Renal cortex interstitium (tissue), 11 donors: ENCODE data around the gene OSBP2. TPM values are rescaled to one million over a fixed set of nuclear protein-coding genes. Genes with fewer than 3 reads are reported as not detected.

Experiments used
- DNase-seq, 11 donors: peaks; one replicate each; pipeline ENCODE4 v3.0.0-alpha.2; 2013; ENCODE audit warnings: low read depth in 9 of 11, low spot score in 4 of 11; ENCODE audit errors: extremely low read depth in 1 of 11
- polyA plus RNA-seq, 3 donors: library from polyadenylated mRNA; unstranded; fragments of 120-200 nt; gene quantifications; one replicate each; pipeline ENCODE4 v1.2.1, GENCODE V29; 2013; ENCODE audit not compliant: insufficient read length in 3 of 3

OSBP2 gene
- polyA plus RNA-seq, 3 donors: 5.5 to 7.4 (median 5.6) TPM

DNA sequence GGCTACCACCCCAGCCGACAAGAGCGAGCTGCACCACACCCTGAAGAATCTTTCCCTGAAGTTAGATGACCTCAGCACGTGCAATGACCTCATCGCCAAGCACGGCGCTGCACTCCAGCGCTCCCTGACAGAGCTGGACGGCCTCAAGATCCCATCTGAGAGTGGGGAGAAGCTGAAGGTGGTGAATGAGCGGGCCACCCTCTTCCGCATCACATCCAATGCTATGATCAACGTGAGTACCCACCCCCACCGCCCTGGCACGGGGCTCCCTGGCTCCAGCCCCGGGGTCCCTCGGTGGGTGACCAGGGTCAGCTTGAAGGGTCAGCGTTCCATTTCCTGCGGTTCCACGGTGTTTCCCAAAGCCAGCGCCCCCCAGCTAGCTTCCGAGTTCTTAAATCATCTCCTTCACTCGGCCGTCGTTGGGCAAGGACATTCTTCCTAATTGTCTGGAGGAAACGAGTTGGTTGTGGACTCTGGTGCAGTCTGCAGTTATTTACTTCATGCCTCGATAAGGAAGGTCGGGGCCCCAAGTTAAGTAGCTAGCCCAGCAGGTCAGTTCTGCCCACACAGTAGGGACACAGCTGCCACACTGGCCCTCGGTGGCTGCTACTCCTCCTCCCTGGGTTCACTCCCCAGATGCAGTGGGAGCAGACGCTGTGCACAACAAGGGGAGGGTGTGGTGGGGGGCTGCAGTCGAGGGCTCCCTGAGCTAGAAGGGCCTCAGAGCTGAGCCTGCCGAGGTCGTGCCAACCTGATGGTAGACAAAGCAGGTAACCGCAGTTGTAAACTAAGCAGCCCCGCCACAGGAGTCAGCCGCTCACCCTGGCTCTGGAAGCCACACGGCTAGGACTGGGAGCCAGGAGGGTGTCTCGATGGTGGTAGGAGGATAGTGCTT, 176.0 kb downstream of the OSBP2 start:
- no peak for DNase-seq

- no peak for DNase-seq
These were observed 177.0 kb downstream of the OSBP2 start for GRCh38 chr22:30871391-30872284.

GRCh38 chr22:30872285-30873041, 177.8 kb downstream of the OSBP2 start:
- DNase-seq: peak in 1 of 11 donors; percentile 23

DNA sequence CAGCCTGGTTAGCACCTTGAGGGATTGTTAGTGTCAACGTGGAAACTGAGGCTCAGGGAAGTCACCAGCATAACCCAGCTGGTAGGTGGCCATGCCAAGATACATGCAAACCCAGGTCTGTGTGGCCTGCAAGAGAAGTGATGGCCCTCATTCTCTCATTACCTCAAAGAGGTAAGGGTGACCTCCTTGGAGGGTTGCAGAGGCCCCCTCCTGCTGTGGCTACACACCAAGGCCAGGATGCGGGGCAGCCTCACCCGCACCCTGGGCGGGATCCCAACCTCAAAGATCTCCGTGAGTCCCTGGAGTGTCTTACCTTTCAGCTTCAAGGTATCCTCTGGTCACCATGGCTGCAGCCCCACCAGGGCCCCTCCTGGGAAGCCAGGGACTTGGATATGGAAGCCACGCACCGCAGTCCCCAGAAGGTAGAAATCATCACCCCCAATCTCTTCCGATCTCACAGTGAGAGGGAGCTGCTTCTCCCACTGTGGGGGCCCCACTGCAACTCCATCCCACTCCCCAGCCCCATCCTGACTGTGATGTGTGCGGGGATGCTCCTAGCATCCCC, 178.5 kb downstream of the OSBP2 start:
- DNase-seq: no peak

DNA sequence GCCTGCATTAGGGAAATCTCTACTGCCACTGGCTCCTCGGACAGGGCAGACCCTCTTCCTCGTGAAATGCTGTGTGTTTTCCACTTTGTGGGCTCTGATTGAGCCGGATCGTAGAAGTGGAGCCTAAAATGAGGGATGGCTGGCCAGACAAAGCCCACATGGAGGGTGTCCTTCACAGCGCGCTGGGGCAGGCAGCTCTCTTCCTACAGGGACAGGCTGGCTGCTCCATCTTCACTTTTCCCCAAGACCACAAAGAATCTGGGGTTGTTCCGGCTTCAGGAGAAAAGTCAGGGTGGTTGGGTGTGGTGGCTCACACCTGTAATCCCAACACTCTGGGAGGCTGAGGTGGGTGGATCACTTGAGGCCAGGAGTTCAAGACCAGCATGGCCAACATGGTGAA, 179.0 kb downstream of the OSBP2 start:
- no peak for DNase-seq

- DNase-seq: no peak
These were observed 180.0 kb downstream of the OSBP2 start for GRCh38 chr22:30874431-30875370.

DNA sequence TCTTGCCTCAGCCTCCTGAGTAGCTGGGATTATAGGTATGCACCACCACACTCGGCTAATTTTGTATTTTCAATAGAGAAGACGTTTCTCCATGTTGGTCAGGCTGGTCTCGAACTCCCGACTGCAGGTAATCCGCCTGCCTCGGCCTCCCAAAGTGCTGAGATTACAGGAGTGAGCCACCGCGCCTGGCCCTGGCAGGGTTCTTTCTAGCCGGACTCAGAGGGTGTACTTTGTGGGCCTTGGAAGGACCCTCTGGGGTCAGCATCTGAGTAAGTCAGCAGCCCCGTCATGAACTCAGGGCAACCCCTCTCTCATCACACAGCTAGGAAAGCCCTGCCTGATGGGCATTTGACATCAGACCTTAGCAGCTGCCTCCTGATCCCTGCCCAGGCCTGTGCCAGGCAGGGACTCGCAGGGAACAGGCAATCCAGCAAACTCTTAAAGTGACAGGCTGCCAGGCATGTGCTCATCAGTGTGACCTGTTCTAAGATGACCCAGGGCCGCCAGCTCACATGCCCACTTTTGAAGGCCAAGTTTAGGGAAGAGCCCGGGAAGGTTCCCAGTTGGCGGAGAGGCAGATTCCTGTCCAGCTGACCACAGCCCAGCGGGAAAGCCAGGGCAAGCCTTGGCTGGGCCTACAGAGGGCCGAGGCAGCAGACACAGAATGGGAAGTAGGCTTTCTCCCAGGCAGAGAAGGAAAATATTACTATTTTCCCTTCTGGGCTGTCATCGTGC, 181.0 kb downstream of the OSBP2 start:
- DNase-seq: no peak

GRCh38 chr22:30876221-30876751, 181.6 kb downstream of the OSBP2 start:
- no peak for DNase-seq

GRCh38 chr22:30876915-30877553, 182.4 kb downstream of the OSBP2 start:
- DNase-seq: peak in 1 of 11 donors; percentile 23

DNA sequence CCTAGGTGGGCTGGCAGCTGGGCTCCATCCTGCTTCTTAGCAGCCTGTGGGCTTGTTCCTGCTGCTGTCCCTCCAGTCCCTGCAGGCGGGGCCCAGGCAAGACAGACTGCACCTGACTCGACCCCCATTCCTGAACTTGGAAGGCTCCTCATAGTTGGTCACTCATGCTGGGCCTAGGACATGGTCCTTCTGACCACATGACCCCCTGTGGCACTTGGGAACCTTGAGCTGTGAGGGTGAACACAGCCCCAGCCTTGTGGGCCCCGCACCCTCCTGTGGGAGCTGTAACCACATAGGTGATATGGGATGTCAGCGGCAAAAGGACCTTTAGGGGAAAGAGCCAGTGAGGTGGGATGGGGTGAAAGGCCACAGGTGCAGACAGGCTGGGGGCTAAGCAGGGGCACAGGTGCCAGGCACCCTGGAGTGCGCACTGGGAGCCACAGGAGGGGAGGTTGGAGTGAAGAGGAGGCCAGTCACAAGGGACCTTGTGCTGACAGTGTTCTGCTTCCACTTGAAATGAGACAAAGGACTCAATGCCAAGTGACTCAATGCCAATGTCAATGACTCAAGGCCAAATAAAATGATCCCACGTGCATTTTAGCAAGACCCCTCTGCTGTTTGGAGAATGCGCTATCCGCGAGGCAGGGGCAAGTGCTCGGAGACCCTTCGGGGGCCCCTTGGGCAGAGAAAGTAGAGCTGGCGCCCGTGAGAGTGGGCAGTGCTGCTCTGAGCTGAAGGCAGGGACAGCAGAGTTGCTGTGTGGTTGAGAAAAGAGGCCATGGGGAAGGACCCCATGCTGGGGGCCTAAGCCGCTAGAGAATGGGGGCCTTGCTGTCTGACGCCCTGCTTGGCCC, 183.2 kb downstream of the OSBP2 start:
- DNase-seq: no peak

DNA sequence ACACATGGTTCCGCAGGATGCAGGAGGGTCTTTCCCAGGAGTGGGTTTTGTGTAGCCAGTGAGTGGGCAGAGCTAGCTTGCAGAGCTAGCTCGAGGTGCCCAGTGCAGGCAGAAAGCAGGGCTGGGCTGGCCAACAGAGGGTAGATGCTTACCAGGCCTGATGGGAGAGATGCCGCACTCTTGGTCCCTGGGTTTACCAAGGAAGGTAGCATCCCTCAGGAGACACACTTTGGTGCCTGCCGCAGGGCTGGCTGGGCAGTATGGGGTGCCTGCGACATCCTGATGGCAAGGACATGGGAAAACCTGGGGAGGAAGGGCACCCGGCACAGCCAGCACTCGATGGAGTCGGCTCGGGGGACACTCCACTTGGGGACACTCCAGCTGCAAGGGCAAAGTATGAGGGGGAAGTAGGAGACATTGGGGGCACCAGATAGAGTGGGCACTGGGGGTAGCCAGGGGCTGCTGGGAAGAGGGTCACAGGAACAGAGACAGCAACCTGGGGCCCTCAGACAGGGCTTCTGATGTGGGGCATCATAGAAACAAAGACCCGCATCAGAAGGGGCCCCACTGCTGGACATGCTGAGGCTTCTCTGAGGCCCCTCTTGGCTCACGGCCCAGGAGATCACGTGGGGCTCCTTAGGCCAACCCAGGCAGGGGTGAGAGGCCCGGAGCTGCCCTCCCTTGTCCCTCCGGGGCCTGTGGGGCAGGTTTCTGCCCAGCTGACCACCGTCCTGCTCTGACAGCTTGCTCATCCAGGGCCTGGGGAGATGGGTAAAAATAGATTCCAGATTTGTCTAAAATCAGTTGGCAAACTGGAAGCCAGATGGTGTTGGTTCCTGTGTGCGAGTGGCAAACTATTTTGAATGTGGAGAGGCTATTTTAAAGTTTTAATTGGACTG, 184.1 kb downstream of the OSBP2 start:
- no peak for DNase-seq

DNA sequence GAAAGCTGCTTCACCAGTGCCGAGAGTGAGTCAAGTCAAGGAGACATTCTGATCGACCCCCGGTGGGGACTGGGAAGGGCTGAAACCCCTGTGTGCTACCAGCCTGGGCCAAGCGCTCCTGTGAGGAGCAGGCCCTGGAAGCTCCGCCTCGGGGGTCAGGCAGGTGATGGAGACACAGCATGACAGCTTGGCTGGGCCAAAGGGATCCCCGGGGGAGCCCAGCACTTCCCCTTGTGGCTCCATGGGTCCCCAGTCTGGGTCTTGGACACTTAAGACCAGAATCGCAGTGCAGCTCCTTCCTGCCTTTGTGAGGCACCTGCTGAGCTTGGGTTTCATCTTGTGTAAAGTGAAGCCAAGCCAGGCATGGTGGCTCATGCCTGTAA, 184.7 kb downstream of the OSBP2 start:
- DNase-seq: no peak

DNA sequence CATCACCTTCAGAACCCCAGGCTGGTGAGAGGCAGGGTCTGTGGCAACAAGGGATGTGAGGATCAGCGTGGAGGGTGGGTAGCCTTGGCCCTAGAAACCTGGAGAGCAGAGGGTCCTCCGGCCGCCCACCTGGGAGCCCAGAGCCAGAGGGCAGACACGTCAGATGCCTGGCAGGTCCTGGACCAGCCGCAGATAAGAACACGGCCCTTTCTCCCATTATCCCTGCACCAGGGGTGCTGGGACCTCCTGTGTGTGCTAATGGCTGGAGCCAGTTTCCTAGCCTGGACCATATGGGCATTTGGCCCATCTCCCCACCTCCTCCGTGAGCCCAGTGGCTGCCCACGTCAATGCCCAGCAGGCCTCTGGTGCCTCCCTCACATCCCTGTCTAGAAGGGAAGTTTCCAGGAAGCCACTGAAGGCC, 185.5 kb downstream of the OSBP2 start:
- DNase-seq: no peak

GRCh38 chr22:30880847-30881246, 186.2 kb downstream of the OSBP2 start:
- DNase-seq: no peak
